ENCODE data around the gene IQCE. TPM values are rescaled to one million over a fixed set of nuclear protein-coding genes. Genes with fewer than 3 reads are reported as not detected.

IQCE gene
- total and polyA plus RNA-seq, 9 donors: 4.4 to 19.2 (median 13.3) TPM

DNA sequence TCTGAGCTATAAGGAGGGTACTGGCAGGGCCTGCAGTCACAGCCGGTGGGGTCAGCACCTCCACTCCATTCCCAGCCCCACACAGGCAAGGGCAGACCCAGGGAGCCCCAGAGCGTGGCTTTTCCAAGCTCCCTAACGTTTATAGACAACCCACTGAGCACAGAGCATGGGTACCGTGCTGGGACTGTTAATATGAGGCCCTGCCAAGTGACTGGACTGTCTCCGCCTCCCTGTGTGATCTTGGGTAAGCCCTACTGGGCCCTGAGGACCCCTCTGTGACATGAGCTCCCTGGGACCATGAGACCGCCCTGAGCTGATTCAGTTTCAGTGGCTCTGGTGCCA, 85.4 kb downstream of the IQCE start:
- intact Hi-C loops (cut with DNase I): no loop called here
- Histone ChIP-seq H3K4me1 (ENCODE audit: insufficient read depth) (peaks cover 19% of the 10 kb centered on the region), H3K27ac (no peak overlapping the region)

DNA sequence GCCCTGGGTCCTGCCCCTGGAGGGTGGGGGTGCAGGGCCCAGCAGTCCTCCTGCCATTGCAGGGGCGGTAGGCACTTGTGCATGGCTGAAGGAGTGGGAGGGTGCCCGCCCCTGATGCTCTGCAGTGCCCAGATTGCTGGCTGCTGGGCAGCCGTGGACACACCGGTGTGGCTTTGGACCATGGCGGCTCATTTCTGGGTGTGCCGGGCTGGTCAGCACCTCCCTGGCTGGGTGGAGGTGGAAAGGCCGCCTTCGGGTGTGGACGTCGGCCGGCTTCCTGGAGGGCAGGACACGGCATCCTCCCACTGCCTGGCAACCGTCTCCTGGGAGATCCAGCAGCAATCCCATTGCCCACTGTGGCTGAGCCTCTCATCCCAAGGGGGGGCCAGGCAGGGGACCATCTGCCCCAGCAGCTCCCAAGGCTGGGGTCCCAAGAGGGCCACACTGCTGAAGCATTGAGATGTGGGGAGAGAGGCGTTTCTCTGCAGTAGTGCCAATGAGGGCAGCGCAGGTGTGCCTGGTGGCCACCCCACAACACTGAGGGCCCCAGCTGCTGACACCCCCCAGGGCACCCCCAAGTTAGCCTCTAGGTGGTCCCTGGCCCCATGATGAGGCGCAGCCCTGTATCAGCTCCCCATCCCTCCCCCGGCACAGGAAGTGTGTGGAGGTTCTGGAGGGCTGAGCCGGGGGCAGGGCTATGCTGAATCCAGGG, 85.9 kb downstream of the IQCE start:
- no peaks in the 10 kb centered on the region for H3K27me3 ChIP-seq
- DNase-seq: peak in 1 of 5 donors; percentile 31
- H3K9me3 ChIP-seq: no peaks in the 10 kb centered on the region
- TF ChIP-seq POLR2A (IDR thresholded peaks at IDR 0.05) (no peak), EP300 (IDR thresholded peaks at IDR 0.05) (no peak)
- TF ChIP-seq, protein P1, sequence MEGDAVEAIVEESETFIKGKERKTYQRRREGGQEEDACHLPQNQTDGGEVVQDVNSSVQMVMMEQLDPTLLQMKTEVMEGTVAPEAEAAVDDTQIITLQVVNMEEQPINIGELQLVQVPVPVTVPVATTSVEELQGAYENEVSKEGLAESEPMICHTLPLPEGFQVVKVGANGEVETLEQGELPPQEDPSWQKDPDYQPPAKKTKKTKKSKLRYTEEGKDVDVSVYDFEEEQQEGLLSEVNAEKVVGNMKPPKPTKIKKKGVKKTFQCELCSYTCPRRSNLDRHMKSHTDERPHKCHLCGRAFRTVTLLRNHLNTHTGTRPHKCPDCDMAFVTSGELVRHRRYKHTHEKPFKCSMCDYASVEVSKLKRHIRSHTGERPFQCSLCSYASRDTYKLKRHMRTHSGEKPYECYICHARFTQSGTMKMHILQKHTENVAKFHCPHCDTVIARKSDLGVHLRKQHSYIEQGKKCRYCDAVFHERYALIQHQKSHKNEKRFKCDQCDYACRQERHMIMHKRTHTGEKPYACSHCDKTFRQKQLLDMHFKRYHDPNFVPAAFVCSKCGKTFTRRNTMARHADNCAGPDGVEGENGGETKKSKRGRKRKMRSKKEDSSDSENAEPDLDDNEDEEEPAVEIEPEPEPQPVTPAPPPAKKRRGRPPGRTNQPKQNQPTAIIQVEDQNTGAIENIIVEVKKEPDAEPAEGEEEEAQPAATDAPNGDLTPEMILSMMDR (IDR thresholded peaks at IDR 0.05): no peak
- no peak overlapping the region for H3K4me3 ChIP-seq
- WGBS, 3 donors: 70 to 81% (median 79%) methylated on average over 9 to 18 of the region's 18 CpGs
- no peak overlapping the region for H3K27ac ChIP-seq
- H3K36me3 ChIP-seq: no peaks in the 10 kb centered on the region
- peaks cover 19% of the 10 kb centered on the region for H3K4me1 ChIP-seq (ENCODE audit: insufficient read depth)
- intact Hi-C loops (cut with DNase I): loop anchor here in 1 of 4 donors (1.0 kb wide), 1 partner anchor 60 kb away; no protein-coding TSS in a partner anchor

More for the DNA sequence above, 85.4 kb downstream of the IQCE start:
- Histone ChIP-seq H3K9me3 (no peaks in the 10 kb centered on the region), H3K27me3 (no peaks in the 10 kb centered on the region), H3K4me3 (no peak overlapping the region), H3K36me3 (no peaks in the 10 kb centered on the region)
- 78 to 79% (median 78%) methylated on average over 6 of the region's 6 CpGs for WGBS, 3 donors
- no peak for DNase-seq
- TF ChIP-seq EP300 (IDR thresholded peaks at IDR 0.05) (no peak), POLR2A (IDR thresholded peaks at IDR 0.05) (no peak)
- TF ChIP-seq, protein P1 (IDR thresholded peaks at IDR 0.05): no peak

DNA sequence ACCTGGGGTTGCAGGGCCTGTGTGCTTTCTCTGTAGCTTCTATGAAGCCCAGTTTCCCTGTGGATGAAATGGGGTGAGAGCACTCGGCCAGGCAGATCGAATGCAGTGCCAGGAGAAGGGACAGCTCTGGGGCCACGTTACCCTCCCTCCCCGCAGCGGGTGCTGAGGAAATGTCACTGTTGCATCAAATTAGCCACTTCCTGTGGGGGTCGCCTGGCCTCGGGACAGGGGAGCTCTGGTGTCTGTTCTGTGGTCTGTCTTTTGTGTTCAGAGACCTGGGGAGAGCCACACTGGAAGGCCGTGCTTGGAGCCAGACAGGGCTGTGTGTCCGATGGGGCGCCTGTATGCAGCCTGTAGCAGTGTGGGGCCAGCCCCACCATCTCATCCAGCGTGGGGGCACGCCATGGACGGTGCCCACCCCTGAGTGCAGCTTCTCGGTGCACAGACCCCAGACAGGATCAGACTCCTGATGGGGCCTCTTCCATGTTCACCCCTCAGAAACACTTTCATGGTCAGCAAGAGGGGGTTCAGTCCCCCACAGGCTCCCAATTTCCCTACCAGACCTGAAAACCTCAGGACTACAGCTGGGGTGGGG, 86.6 kb downstream of the IQCE start:
- Histone ChIP-seq H3K27me3 (no peaks in the 10 kb centered on the region), H3K4me3 (no peak overlapping the region), H3K27ac (no peak overlapping the region), H3K36me3 (no peaks in the 10 kb centered on the region), H3K9me3 (no peaks in the 10 kb centered on the region), H3K4me1 (ENCODE audit: insufficient read depth) (peaks cover 18% of the 10 kb centered on the region)
- intact Hi-C loops (cut with DNase I): loop anchor here in 1 of 4 donors (1.0 kb wide), 1 partner anchor 61 kb away; no protein-coding TSS in a partner anchor
- DNase-seq: no peak
- WGBS, 3 donors: 78 to 81% (median 78%) methylated on average over 14 of the region's 14 CpGs
- TF ChIP-seq EP300 (IDR thresholded peaks at IDR 0.05) (no peak), POLR2A (IDR thresholded peaks at IDR 0.05) (no peak)
- TF ChIP-seq, protein P1 (IDR thresholded peaks at IDR 0.05): no peak

DNA sequence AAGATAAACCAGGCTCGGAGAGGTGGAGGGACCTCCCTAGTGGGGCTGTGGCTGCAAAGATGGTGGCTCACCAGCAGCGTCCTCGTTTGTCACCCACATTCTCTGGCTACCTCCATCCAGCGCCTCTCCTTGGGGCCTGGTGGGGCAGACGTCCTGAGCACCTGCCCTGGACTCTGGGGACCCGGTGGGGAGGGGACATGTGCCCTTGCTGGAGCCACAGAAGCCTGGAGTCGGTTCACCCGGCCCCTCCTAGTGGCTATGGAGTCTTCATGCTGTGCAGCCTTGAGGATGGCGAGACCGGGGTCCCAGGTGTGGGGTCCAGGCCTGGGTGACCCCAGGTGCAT, 87.5 kb downstream of the IQCE start:
- DNase-seq: no peak
- H3K36me3 ChIP-seq: no peaks in the 10 kb centered on the region
- no peak overlapping the region for H3K4me3 ChIP-seq
- no peak overlapping the region for H3K27ac ChIP-seq
- no peaks in the 10 kb centered on the region for H3K9me3 ChIP-seq
- 81 to 90% (median 88%) methylated on average over 10 of the region's 10 CpGs for WGBS, 3 donors
- intact Hi-C loops (cut with DNase I): no loop called here
- H3K27me3 ChIP-seq: no peaks in the 10 kb centered on the region
- TF ChIP-seq POLR2A (IDR thresholded peaks at IDR 0.05) (no peak), EP300 (IDR thresholded peaks at IDR 0.05) (no peak)
- TF ChIP-seq, protein P1 (IDR thresholded peaks at IDR 0.05): no peak
- H3K4me1 ChIP-seq (ENCODE audit: insufficient read depth): peaks cover 8% of the 10 kb centered on the region

Measured in ovary (tissue), 9 donors.